ENCODE data around the gene LRRC75B.
A peak's percentile ranks its signal among the peaks of the same experiment; 100 is the strongest.

Gene LRRC75B

GRCh38 chr22:24555165-24556039 is 37.5 kb downstream of the LRRC75B start, which contains the start of gene SNRPD3:
SNRPD3 (plus strand) TSS chr22:24555999; CDS start chr22:24557675, 1,676 bp downstream.
- H2BK12ac ChIP-seq (ENCODE audit: low read length in 2 of 2) = peak within 1 kb of the TSS; percentile 65 to 74

GRCh38 chr22:24554313-24555164 is 38.3 kb downstream of the LRRC75B start, which contains the start of gene GUCD1:
GUCD1 (minus strand) TSS chr22:24555138; CDS start chr22:24554991, 147 bp downstream.
- peak within 1 kb of the TSS; percentile 84 for H4K91ac ChIP-seq (ENCODE audit: low read length)
- no peak within 1 kb of the TSS for H2AK5ac ChIP-seq (ENCODE audit: low read length, severe bottlenecking)
- peak within 1 kb of the TSS in 1 of 2 experiments; percentile 97 for H3K14ac ChIP-seq (ENCODE audit: low read length in 2 of 2)
- peaks cover 27 to 44% of the 10 kb centered on the region in 2 experiments for H3K36me3 ChIP-seq (ENCODE audit: control insufficient read depth in 1 of 2, insufficient read depth in 2 of 2, low read depth in 1 of 2, low read length in 2 of 2)
- H3K4me3 ChIP-seq (ENCODE audit: insufficient read depth in 1 of 2, low read depth in 1 of 2, low read length in 2 of 2) = peak within 1 kb of the TSS; percentile 84 to 98
- peak within 1 kb of the TSS; percentile 97 for H2BK15ac ChIP-seq (ENCODE audit: low read depth, poor library complexity, severe bottlenecking)
- peak within 1 kb of the TSS; percentile 81 to 98 for H3K18ac ChIP-seq (ENCODE audit: low read depth in 1 of 2, low read length in 2 of 2)
- H3K9me3 ChIP-seq (ENCODE audit: control insufficient read depth, low read length) = no peaks in the 10 kb centered on the region
- H3K4me1 ChIP-seq (ENCODE audit: control insufficient read depth, insufficient read depth, low read depth, low read length) = peaks cover 27% of the 10 kb centered on the region
- peak; percentile 72 for DNase-seq
- H3K23ac ChIP-seq (ENCODE audit: low read length in 2 of 2) = peak within 1 kb of the TSS in 1 of 2 experiments; percentile 89
- peak within 1 kb of the TSS; percentile 86 for H3K27ac ChIP-seq (ENCODE audit: low read length, poor library complexity, severe bottlenecking)
- H4K8ac ChIP-seq (ENCODE audit: low read length) = peak within 1 kb of the TSS; percentile 99
- H3K4ac ChIP-seq (ENCODE audit: low read depth in 1 of 2, low read length in 2 of 2) = peak within 1 kb of the TSS; percentile 54 to 96
- peak within 1 kb of the TSS; percentile 79 for H2AFZ ChIP-seq (ENCODE audit: low read depth, low read length)
- H2BK12ac ChIP-seq (ENCODE audit: low read length in 2 of 2) = peak within 1 kb of the TSS; percentile 65 to 74
- under 1% methylated on average over 60 of the region's 64 CpGs for WGBS
- peak within 1 kb of the TSS; percentile 49 for H2BK5ac ChIP-seq (ENCODE audit: low read depth, low read length, poor library complexity, severe bottlenecking)
- H3K27me3 ChIP-seq (ENCODE audit: control insufficient read depth in 1 of 2, insufficient read depth in 1 of 2, low read length in 2 of 2) = no peaks in the 10 kb centered on the region
- H3K79me1 ChIP-seq (replicated peaks; ENCODE audit: low read length, poor library complexity, severe bottlenecking) = peaks cover 19% of the 10 kb centered on the region
- H3K9ac ChIP-seq (ENCODE audit: low read length) = peak within 1 kb of the TSS; percentile 100
- peak within 1 kb of the TSS; percentile 80 for H2BK120ac ChIP-seq (ENCODE audit: low read depth, low read length)
- H3K4me2 ChIP-seq (ENCODE audit: low read length, poor library complexity, severe bottlenecking) = peak within 1 kb of the TSS; percentile 95

More at GRCh38 chr22:24555165-24556039, 37.5 kb downstream of the LRRC75B start, which contains the start of gene SNRPD3:
- DNase-seq = peak; percentile 99
- Histone ChIP-seq H3K14ac (ENCODE audit: low read length in 2 of 2) (peak within 1 kb of the TSS in 1 of 2 experiments; percentile 97), H3K27me3 (ENCODE audit: control insufficient read depth in 1 of 2, insufficient read depth in 1 of 2, low read length in 2 of 2) (no peaks in the 10 kb centered on the region), H3K23ac (ENCODE audit: low read length in 2 of 2) (peak within 1 kb of the TSS in 1 of 2 experiments; percentile 89), H3K4me2 (ENCODE audit: low read length, poor library complexity, severe bottlenecking) (peak within 1 kb of the TSS; percentile 95), H3K27ac (ENCODE audit: low read length, poor library complexity, severe bottlenecking) (peak within 1 kb of the TSS; percentile 86), H2AK5ac (ENCODE audit: low read length, severe bottlenecking) (no peak within 1 kb of the TSS), H2BK120ac (ENCODE audit: low read depth, low read length) (peak within 1 kb of the TSS; percentile 80), H3K36me3 (ENCODE audit: control insufficient read depth in 1 of 2, insufficient read depth in 2 of 2, low read depth in 1 of 2, low read length in 2 of 2) (peaks cover 24 to 43% of the 10 kb centered on the region in 2 experiments), H3K9me3 (ENCODE audit: control insufficient read depth, low read length) (no peaks in the 10 kb centered on the region), H3K79me1 (replicated peaks; ENCODE audit: low read length, poor library complexity, severe bottlenecking) (peaks cover 16% of the 10 kb centered on the region), H3K4ac (ENCODE audit: low read depth in 1 of 2, low read length in 2 of 2) (peak within 1 kb of the TSS; percentile 54 to 96), H2BK5ac (ENCODE audit: low read depth, low read length, poor library complexity, severe bottlenecking) (peak within 1 kb of the TSS; percentile 49), H3K18ac (ENCODE audit: low read depth in 1 of 2, low read length in 2 of 2) (peak within 1 kb of the TSS; percentile 81 to 98), H3K4me1 (ENCODE audit: control insufficient read depth, insufficient read depth, low read depth, low read length) (peaks cover 22% of the 10 kb centered on the region), H4K91ac (ENCODE audit: low read length) (peak within 1 kb of the TSS; percentile 84), H3K4me3 (ENCODE audit: insufficient read depth in 1 of 2, low read depth in 1 of 2, low read length in 2 of 2) (peak within 1 kb of the TSS; percentile 84 to 98), H2BK15ac (ENCODE audit: low read depth, poor library complexity, severe bottlenecking) (peak within 1 kb of the TSS; percentile 97), H4K8ac (ENCODE audit: low read length) (peak within 1 kb of the TSS; percentile 99), H3K9ac (ENCODE audit: low read length) (peak within 1 kb of the TSS; percentile 100), H2AFZ (ENCODE audit: low read depth, low read length) (peak within 1 kb of the TSS; percentile 79)
- WGBS = under 1% methylated on average over 53 of the region's 59 CpGs

DNA sequence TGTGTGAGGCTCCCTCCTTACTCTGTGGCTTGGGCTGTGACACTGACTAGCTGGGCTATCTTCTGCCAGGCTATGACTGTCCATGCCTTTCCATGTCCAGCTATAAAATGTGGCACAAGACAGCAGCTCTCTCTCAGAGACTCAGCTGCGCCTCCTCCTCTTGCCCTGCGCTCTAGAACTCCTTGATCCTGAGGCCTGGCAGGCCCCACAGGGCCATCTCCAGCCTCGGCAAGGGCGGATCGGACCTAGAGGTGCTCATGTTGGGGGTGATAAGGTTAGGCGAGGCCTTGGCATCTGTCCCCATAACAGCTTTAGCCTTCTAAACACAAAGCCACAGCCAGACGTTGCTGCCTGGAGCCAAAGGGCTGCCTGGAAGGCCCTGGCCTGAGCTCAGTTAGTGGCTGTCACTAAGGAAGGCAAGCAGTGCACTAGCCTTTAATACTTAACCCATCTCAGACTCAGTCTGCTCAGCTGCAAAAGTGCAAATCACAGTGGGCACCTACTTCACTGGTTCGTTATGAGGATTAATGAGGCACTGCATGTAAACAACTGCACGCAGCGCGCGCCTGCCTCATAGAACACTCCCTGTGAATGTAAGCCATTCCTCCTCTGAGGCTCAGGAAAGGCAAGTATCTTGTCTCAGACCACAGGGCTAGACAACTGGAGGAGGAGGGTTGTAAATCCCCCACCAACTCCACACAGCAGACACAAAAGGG is 39.1 kb downstream of the LRRC75B start:
- no peak overlapping the region for H2BK5ac ChIP-seq (ENCODE audit: low read depth, low read length, poor library complexity, severe bottlenecking)

More for the DNA sequence above, 39.1 kb downstream of the LRRC75B start:
- peak overlapping the region; percentile 84 to 87 for H3K4me3 ChIP-seq (ENCODE audit: insufficient read depth in 1 of 2, low read depth in 1 of 2, low read length in 2 of 2)
- peak overlapping the region; percentile 20 for H4K91ac ChIP-seq (ENCODE audit: low read length)
- WGBS = 66% methylated on average over 10 of the region's 12 CpGs
- peak overlapping the region in 1 of 2 experiments; percentile 36 for H3K14ac ChIP-seq (ENCODE audit: low read length in 2 of 2)
- H2BK15ac ChIP-seq (ENCODE audit: low read depth, poor library complexity, severe bottlenecking) = no peak overlapping the region
- H3K36me3 ChIP-seq (ENCODE audit: control insufficient read depth in 1 of 2, insufficient read depth in 2 of 2, low read depth in 1 of 2, low read length in 2 of 2) = peaks cover 29 to 43% of the 10 kb centered on the region in 2 experiments
- peak overlapping the region; percentile 96 for H3K9ac ChIP-seq (ENCODE audit: low read length)
- H3K4ac ChIP-seq (ENCODE audit: low read depth in 1 of 2, low read length in 2 of 2) = peak overlapping the region in 1 of 2 experiments; percentile 7
- DNase-seq = peak; percentile 63
- H2BK12ac ChIP-seq (ENCODE audit: low read length in 2 of 2) = peak overlapping the region in 1 of 2 experiments; percentile 49
- H3K79me1 ChIP-seq (replicated peaks; ENCODE audit: low read length, poor library complexity, severe bottlenecking) = peaks cover 25% of the 10 kb centered on the region
- H2AK5ac ChIP-seq (ENCODE audit: low read length, severe bottlenecking) = no peak overlapping the region
- H2BK120ac ChIP-seq (ENCODE audit: low read depth, low read length) = no peak overlapping the region
- peak overlapping the region in 1 of 2 experiments; percentile 83 for H3K23ac ChIP-seq (ENCODE audit: low read length in 2 of 2)
- H3K27ac ChIP-seq (ENCODE audit: low read length, poor library complexity, severe bottlenecking) = peak overlapping the region; percentile 64
- H3K4me1 ChIP-seq (ENCODE audit: control insufficient read depth, insufficient read depth, low read depth, low read length) = peaks cover 26% of the 10 kb centered on the region
- H3K18ac ChIP-seq (ENCODE audit: low read depth in 1 of 2, low read length in 2 of 2) = peak overlapping the region; percentile 62 to 80
- H4K8ac ChIP-seq (ENCODE audit: low read length) = no peak overlapping the region
- H3K9me3 ChIP-seq (ENCODE audit: control insufficient read depth, low read length) = no peaks in the 10 kb centered on the region
- H2AFZ ChIP-seq (ENCODE audit: low read depth, low read length) = no peak overlapping the region
- no peaks in the 10 kb centered on the region for H3K27me3 ChIP-seq (ENCODE audit: control insufficient read depth in 1 of 2, insufficient read depth in 1 of 2, low read length in 2 of 2)
- H3K4me2 ChIP-seq (ENCODE audit: low read length, poor library complexity, severe bottlenecking) = peak overlapping the region; percentile 67

Data from mesenchymal stem cell (in vitro differentiated cells and primary cell).